ENCODE measurements around the gene GNB4.
A peak's percentile ranks its signal among the peaks of the same experiment; 100 is the strongest.

Gene GNB4

DNA sequence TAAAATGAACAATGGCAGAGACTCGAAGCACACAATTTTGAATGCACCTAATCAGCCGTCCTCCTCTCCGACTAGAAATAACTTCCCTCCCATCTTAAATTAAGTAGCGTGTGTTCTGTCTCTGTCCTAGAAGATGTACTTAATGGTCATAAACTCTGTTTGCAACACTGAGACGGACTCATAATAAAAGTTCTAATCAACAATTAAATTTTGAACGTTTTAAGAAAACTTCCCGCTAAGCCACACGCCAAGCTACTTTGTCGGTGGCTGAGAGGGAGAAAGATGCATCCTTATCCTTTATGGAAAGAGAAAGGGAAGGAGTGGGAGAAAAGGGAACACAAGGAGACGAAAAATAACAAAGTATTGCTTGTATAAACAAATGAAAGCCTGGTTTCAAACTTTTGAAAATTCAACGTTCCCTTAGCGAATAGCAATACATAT lies 989 bp downstream of the GNB4 start:
- Histone ChIP-seq H2AFZ (ENCODE audit: low read length) (peak overlapping the region; percentile 75), H3K36me3 (replicated peaks; ENCODE audit: insufficient read depth, low read length) (no peaks in the 10 kb centered on the region), H3K27ac (ENCODE audit: low read length) (no peak overlapping the region), H3K79me2 (ENCODE audit: low read length) (no peaks in the 10 kb centered on the region), H3K9ac (ENCODE audit: low read length) (no peak overlapping the region), H3K4me3 (ENCODE audit: low read length) (peak overlapping the region; percentile 62), H3K9me3 (replicated peaks; ENCODE audit: insufficient read depth, low read length) (no peaks in the 10 kb centered on the region), H4K20me1 (ENCODE audit: insufficient read depth, low read length) (no peaks in the 10 kb centered on the region), H3K4me2 (ENCODE audit: low read depth, low read length) (peak overlapping the region; percentile 93), H3F3A (ENCODE audit: insufficient read depth, low read length) (no peaks in the 10 kb centered on the region), H3K4me1 (ENCODE audit: low read length) (no peaks in the 10 kb centered on the region), H3K9me2 (replicated peaks; ENCODE audit: insufficient read depth, low read length) (no peaks in the 10 kb centered on the region), H3K27me3 (replicated peaks; ENCODE audit: insufficient read depth, low read length) (peaks cover 16% of the 10 kb centered on the region; the same call in 1 of the 2 replicates)
- DNase-seq: no peak
- TF ChIP-seq, protein P1, sequence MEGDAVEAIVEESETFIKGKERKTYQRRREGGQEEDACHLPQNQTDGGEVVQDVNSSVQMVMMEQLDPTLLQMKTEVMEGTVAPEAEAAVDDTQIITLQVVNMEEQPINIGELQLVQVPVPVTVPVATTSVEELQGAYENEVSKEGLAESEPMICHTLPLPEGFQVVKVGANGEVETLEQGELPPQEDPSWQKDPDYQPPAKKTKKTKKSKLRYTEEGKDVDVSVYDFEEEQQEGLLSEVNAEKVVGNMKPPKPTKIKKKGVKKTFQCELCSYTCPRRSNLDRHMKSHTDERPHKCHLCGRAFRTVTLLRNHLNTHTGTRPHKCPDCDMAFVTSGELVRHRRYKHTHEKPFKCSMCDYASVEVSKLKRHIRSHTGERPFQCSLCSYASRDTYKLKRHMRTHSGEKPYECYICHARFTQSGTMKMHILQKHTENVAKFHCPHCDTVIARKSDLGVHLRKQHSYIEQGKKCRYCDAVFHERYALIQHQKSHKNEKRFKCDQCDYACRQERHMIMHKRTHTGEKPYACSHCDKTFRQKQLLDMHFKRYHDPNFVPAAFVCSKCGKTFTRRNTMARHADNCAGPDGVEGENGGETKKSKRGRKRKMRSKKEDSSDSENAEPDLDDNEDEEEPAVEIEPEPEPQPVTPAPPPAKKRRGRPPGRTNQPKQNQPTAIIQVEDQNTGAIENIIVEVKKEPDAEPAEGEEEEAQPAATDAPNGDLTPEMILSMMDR (IDR thresholded peaks at IDR 0.05; ENCODE audit: low read length): no peak
- TF ChIP-seq EZH2phosphoT487 (IDR thresholded peaks at IDR 0.05; ENCODE audit: low read length) (no peak), EZH2 (optimal IDR thresholded peaks at IDR 0.05; ENCODE audit: low read depth, low read length) (no peak)

DNA sequence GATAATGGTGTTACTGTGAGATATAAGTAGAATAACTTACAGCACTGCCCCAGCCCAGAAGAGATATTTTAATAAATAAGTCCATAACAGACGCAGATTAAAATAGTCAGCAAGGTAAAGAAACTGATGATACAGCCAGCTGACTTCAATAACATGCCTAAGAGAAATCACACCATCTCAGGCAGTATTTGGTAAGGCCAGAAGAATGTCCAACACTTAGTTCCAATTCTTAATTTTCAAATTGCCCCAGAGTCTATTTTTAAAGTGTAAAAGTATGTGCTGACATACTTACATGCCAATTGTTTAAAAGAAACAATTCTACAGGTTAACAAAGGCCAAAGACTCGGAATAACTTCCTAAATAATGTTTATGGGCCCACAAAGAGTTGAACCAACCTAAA lies 1.6 kb downstream of the GNB4 start:
- no peak overlapping the region for H2AFZ ChIP-seq (ENCODE audit: low read length)

DNA sequence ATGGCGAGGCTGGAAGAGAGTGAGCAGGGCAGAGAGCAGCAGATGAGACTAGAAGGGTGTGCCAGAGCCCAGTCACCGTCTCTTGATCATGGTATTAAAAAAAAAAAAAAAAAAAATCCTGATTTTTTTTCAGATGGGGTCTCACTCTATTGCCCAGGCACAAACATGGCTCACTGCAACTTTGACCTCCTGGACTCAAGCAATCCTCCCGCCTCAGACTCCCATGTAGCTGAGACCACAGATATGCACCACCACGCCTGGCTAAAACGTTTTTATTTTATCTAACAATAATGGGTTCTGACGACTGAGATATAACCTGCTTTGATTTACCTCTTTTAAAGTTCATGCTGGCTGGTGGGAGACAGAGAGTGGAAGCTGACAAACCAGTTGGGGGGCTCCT lies 4.0 kb downstream of the GNB4 start:
- TF ChIP-seq, protein P1 (IDR thresholded peaks at IDR 0.05; ENCODE audit: low read length): no peak
- no peak for TF ChIP-seq EZH2 (optimal IDR thresholded peaks at IDR 0.05; ENCODE audit: low read depth, low read length)
- no peaks in the 10 kb centered on the region for H3K4me1 ChIP-seq (ENCODE audit: low read length)
- H4K20me1 ChIP-seq (ENCODE audit: insufficient read depth, low read length): no peaks in the 10 kb centered on the region
- H3K9ac ChIP-seq (ENCODE audit: low read length): no peak overlapping the region
- H3K36me3 ChIP-seq (replicated peaks; ENCODE audit: insufficient read depth, low read length): no peaks in the 10 kb centered on the region
- H3K27me3 ChIP-seq (replicated peaks; ENCODE audit: insufficient read depth, low read length): 0 out of 2 replicates have a peak, but pooled peaks cover 11% of the 10 kb centered on the region
- DNase-seq: no peak
- H3F3A ChIP-seq (ENCODE audit: insufficient read depth, low read length): no peaks in the 10 kb centered on the region
- no peaks in the 10 kb centered on the region for H3K79me2 ChIP-seq (ENCODE audit: low read length)
- H3K9me3 ChIP-seq (replicated peaks; ENCODE audit: insufficient read depth, low read length): no peaks in the 10 kb centered on the region
- H3K4me2 ChIP-seq (ENCODE audit: low read depth, low read length): no peak overlapping the region
- H2AFZ ChIP-seq (ENCODE audit: low read length): no peak overlapping the region
- no peak overlapping the region for H3K27ac ChIP-seq (ENCODE audit: low read length)
- no peak overlapping the region for H3K4me3 ChIP-seq (ENCODE audit: low read length)
- no peaks in the 10 kb centered on the region for H3K9me2 ChIP-seq (replicated peaks; ENCODE audit: insufficient read depth, low read length)

More for the DNA sequence above, 1.6 kb downstream of the GNB4 start:
- no peaks in the 10 kb centered on the region for H4K20me1 ChIP-seq (ENCODE audit: insufficient read depth, low read length)
- H3K27me3 ChIP-seq (replicated peaks; ENCODE audit: insufficient read depth, low read length): peaks cover 16% of the 10 kb centered on the region; the same call in 1 of the 2 replicates
- no peak overlapping the region for H3K9ac ChIP-seq (ENCODE audit: low read length)
- no peaks in the 10 kb centered on the region for H3K4me1 ChIP-seq (ENCODE audit: low read length)
- H3K27ac ChIP-seq (ENCODE audit: low read length): no peak overlapping the region
- peak overlapping the region; percentile 62; the same call in 1 of the 2 replicates for H3K4me3 ChIP-seq (ENCODE audit: low read length)
- TF ChIP-seq EZH2 (optimal IDR thresholded peaks at IDR 0.05; ENCODE audit: low read depth, low read length) (no peak), EZH2phosphoT487 (IDR thresholded peaks at IDR 0.05; ENCODE audit: low read length) (no peak)
- TF ChIP-seq, protein P1 (IDR thresholded peaks at IDR 0.05; ENCODE audit: low read length): no peak
- no peaks in the 10 kb centered on the region for H3K36me3 ChIP-seq (replicated peaks; ENCODE audit: insufficient read depth, low read length)
- no peaks in the 10 kb centered on the region for H3F3A ChIP-seq (ENCODE audit: insufficient read depth, low read length)
- H3K4me2 ChIP-seq (ENCODE audit: low read depth, low read length): peak overlapping the region; percentile 93; the same call in 1 of the 2 replicates
- no peaks in the 10 kb centered on the region for H3K9me3 ChIP-seq (replicated peaks; ENCODE audit: insufficient read depth, low read length)
- H3K9me2 ChIP-seq (replicated peaks; ENCODE audit: insufficient read depth, low read length): no peaks in the 10 kb centered on the region
- H3K79me2 ChIP-seq (ENCODE audit: low read length): no peaks in the 10 kb centered on the region
- no peak for DNase-seq

Data from MM.1S (cell line).